Skin of body (tissue), 2 donors: ENCODE measurements around the gene PCK2. TPM values are rescaled to one million over a fixed set of nuclear protein-coding genes. Genes with fewer than 3 reads are reported as not detected.

Experiments used
- DNase-seq: peaks from one replicate; lab custom pipeline; 2025; lab: John Stamatoyannopoulos, UW
- total RNA-seq: library from RNA; depleted of rRNA; stranded (reverse); fragments of >200 nt; gene quantifications from one replicate; pipeline ENCODE4 v1.2.3, GENCODE V29; 2014

Gene PCK2
- total RNA-seq, 1 donor from 2014 or later: 7.2 TPM

GRCh38 chr14:24150993-24151392 lies 56.9 kb downstream of the PCK2 start:
- DNase-seq: no peak

GRCh38 chr14:24151404-24152080 lies 57.4 kb downstream of the PCK2 start:
- DNase-seq: no peak

Other genes with a start within 250 kb of the PCK2 start
- 23.5 TPM for gene DHRS4, start 140.5 kb upstream of the PCK2 start, total RNA-seq
- 8.7 TPM for gene DHRS4L2, start 105.4 kb upstream of the PCK2 start, total RNA-seq
- 0.69 TPM for gene CARMIL3, start 42.3 kb upstream of the PCK2 start, total RNA-seq
- gene CPNE6, start 22.7 kb upstream of the PCK2 start, total RNA-seq: 0.20 TPM
- gene DCAF11, start 20.5 kb downstream of the PCK2 start, total RNA-seq: 45.2 TPM
- gene NRL, start 20.6 kb downstream of the PCK2 start, total RNA-seq: 0.69 TPM
- gene FITM1, start 36.3 kb downstream of the PCK2 start, total RNA-seq: 13.0 TPM
- gene PSME1, start 41.9 kb downstream of the PCK2 start, total RNA-seq: 59.7 TPM
- 6.8 TPM for gene EMC9, start 47.3 kb downstream of the PCK2 start, total RNA-seq
- gene PSME2, start 52.3 kb downstream of the PCK2 start, total RNA-seq: 62.5 TPM
- 24.2 TPM for gene RNF31, start 53.2 kb downstream of the PCK2 start, total RNA-seq
- 43.4 TPM for gene IRF9, start 67.0 kb downstream of the PCK2 start, total RNA-seq
- 3.6 TPM for gene REC8, start 77.8 kb downstream of the PCK2 start, total RNA-seq
- 22.8 TPM for gene IPO4, start 94.5 kb downstream of the PCK2 start, total RNA-seq
- gene TM9SF1, start 101.1 kb downstream of the PCK2 start, total RNA-seq: 22.4 TPM
- gene TSSK4, start 111.4 kb downstream of the PCK2 start, total RNA-seq: not detected
- 30.1 TPM for gene CHMP4A, start 119.2 kb downstream of the PCK2 start, total RNA-seq
- 9.5 TPM for gene MDP1, start 121.8 kb downstream of the PCK2 start, total RNA-seq
- 73.5 TPM for gene NEDD8, start 138.1 kb downstream of the PCK2 start, total RNA-seq
- gene GMPR2, start 138.6 kb downstream of the PCK2 start, total RNA-seq: 39.9 TPM
- 36.2 TPM for gene TINF2, start 148.3 kb downstream of the PCK2 start, total RNA-seq
- 26.1 TPM for gene TGM1, start 168.9 kb downstream of the PCK2 start, total RNA-seq
- gene RABGGTA, start 177.3 kb downstream of the PCK2 start, total RNA-seq: 13.2 TPM
- gene DHRS1, start 205.5 kb downstream of the PCK2 start, total RNA-seq: 17.9 TPM
- gene NOP9, start 205.5 kb downstream of the PCK2 start, total RNA-seq: 14.8 TPM
- 7.9 TPM for gene CIDEB, start 213.7 kb downstream of the PCK2 start, total RNA-seq
- gene LTB4R2, start 215.8 kb downstream of the PCK2 start, total RNA-seq: 13.9 TPM
- gene LTB4R, start 217.2 kb downstream of the PCK2 start, total RNA-seq: 8.6 TPM
- gene ADCY4, start 240.8 kb downstream of the PCK2 start, total RNA-seq: 9.6 TPM
- gene RIPK3, start 245.7 kb downstream of the PCK2 start, total RNA-seq: 5.6 TPM